ENCODE data around the gene SLC12A3. TPM values are rescaled to one million over a fixed set of nuclear protein-coding genes. Genes with fewer than 3 reads are reported as not detected.

The SLC12A3 gene
- total RNA-seq, 1 donor from 2014 or later: not detected

DNA sequence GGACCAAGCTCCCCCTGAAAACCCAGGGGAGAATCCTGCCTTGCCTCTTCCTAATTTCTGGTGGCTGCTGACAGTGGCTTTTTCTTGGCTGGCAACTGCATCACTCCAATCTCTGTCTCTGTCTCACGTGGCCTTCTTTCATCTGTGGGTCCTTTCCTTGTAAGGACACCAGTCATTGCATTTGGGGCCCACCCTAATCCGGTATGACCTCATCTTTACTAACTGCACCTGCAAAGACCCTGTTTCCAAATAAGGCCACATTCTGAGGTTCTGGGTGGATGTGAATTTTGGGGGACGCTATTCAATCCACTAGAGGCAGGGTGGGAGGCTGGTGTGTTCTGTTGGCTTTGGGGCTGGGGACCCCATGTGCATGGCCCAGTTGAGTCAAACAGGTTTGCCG is 11.0 kb downstream of the SLC12A3 start:
- TF ChIP-seq, protein P1, sequence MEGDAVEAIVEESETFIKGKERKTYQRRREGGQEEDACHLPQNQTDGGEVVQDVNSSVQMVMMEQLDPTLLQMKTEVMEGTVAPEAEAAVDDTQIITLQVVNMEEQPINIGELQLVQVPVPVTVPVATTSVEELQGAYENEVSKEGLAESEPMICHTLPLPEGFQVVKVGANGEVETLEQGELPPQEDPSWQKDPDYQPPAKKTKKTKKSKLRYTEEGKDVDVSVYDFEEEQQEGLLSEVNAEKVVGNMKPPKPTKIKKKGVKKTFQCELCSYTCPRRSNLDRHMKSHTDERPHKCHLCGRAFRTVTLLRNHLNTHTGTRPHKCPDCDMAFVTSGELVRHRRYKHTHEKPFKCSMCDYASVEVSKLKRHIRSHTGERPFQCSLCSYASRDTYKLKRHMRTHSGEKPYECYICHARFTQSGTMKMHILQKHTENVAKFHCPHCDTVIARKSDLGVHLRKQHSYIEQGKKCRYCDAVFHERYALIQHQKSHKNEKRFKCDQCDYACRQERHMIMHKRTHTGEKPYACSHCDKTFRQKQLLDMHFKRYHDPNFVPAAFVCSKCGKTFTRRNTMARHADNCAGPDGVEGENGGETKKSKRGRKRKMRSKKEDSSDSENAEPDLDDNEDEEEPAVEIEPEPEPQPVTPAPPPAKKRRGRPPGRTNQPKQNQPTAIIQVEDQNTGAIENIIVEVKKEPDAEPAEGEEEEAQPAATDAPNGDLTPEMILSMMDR (IDR thresholded peaks at IDR 0.05; ENCODE audit: unreplicated experiment): no peak
- DNase-seq (ENCODE audit: low spot score, unreplicated experiment): no peak
- no peaks in the 10 kb centered on the region for H3K9me3 Mint-ChIP-seq (ENCODE audit: low read depth)
- H3K27ac Mint-ChIP-seq: no peak overlapping the region
- no peaks in the 10 kb centered on the region for H3K36me3 Mint-ChIP-seq (ENCODE audit: insufficient read depth)
- no peak overlapping the region for H3K4me3 Mint-ChIP-seq (ENCODE audit: low read depth)
- no peaks in the 10 kb centered on the region for H3K27me3 Mint-ChIP-seq
- no peaks in the 10 kb centered on the region for H3K4me1 Mint-ChIP-seq (ENCODE audit: low read depth)

DNA sequence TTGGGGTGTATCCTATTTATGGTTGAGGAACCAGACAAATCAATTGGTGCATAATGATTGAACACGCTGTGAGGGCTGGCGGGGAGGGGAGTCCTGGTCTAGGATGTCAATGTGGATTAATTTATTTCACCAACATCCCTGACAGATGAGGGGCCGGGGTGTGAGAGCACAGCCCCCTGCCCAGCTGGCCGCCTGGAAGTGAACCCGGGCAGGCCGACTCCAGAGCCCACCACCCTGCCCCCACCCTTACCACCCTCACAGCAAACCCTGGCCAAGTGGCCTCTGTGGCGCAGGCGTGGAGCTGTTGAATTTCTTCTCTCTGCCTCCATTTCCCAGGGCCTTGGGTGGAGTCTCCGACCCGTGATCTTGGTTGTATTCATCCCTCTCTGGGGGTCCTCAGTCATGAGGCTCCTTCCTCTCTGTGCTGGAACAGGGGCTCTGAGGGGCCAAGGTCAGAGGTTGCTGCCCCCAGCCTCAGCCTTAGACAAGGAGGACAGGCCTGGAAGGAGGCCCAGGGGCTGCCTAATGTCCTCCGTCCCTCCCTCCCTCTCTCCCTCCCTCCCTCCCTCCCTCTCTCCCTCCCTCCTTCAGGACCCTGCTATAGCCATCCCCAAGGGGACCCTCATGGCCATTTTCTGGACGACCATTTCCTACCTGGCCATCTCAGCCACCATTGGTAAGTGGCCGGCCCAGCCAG is 12.6 kb downstream of the SLC12A3 start:
- TF ChIP-seq, protein P1 (IDR thresholded peaks at IDR 0.05; ENCODE audit: unreplicated experiment): no peak
- Mint-ChIP-seq H3K27ac (no peak overlapping the region), H3K27me3 (no peaks in the 10 kb centered on the region), H3K4me3 (ENCODE audit: low read depth) (no peak overlapping the region), H3K9me3 (ENCODE audit: low read depth) (no peaks in the 10 kb centered on the region), H3K36me3 (ENCODE audit: insufficient read depth) (no peaks in the 10 kb centered on the region), H3K4me1 (ENCODE audit: low read depth) (no peaks in the 10 kb centered on the region)
- DNase-seq (ENCODE audit: low spot score, unreplicated experiment): no peak

- H3K36me3 Mint-ChIP-seq (ENCODE audit: insufficient read depth): no peaks in the 10 kb centered on the region
- H3K4me3 Mint-ChIP-seq (ENCODE audit: low read depth): no peak overlapping the region
- H3K27me3 Mint-ChIP-seq: no peaks in the 10 kb centered on the region
- no peak for DNase-seq (ENCODE audit: low spot score, unreplicated experiment)
- TF ChIP-seq, protein P1 (IDR thresholded peaks at IDR 0.05; ENCODE audit: unreplicated experiment): no peak
- H3K4me1 Mint-ChIP-seq (ENCODE audit: low read depth): no peaks in the 10 kb centered on the region
- no peak overlapping the region for H3K27ac Mint-ChIP-seq
- H3K9me3 Mint-ChIP-seq (ENCODE audit: low read depth): no peaks in the 10 kb centered on the region
Measured at GRCh38 chr16:56878282-56878854, 13.4 kb downstream of the SLC12A3 start.

DNA sequence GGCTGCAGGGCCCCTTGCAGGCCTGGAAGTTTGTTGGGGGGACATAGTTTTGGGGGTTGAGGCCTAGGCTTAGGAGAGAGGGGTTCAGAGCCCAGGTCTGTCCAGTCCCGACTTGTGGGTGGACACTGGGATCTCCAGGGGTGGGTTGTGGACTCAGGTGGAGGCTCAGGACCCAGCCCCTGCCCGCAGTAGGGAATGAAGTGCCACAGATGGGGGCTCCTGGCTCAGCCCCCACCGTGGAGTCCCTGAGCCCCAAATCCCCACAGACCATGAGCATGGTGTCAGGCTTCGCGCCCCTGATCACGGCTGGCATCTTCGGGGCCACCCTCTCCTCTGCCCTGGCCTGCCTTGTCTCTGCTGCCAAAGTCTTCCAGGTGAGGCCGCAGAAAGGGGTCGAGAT is 14.3 kb downstream of the SLC12A3 start:
- no peak for DNase-seq (ENCODE audit: low spot score, unreplicated experiment)
- TF ChIP-seq, protein P1 (IDR thresholded peaks at IDR 0.05; ENCODE audit: unreplicated experiment): no peak
- Mint-ChIP-seq H3K9me3 (ENCODE audit: low read depth) (no peaks in the 10 kb centered on the region), H3K36me3 (ENCODE audit: insufficient read depth) (no peaks in the 10 kb centered on the region), H3K27me3 (no peaks in the 10 kb centered on the region), H3K4me1 (ENCODE audit: low read depth) (no peaks in the 10 kb centered on the region), H3K27ac (no peak overlapping the region), H3K4me3 (ENCODE audit: low read depth) (no peak overlapping the region)

GRCh38 chr16:56880176-56880575 is 15.2 kb downstream of the SLC12A3 start:
- TF ChIP-seq, protein P1 (IDR thresholded peaks at IDR 0.05; ENCODE audit: unreplicated experiment): no peak
- Mint-ChIP-seq H3K4me1 (ENCODE audit: low read depth) (no peaks in the 10 kb centered on the region), H3K36me3 (ENCODE audit: insufficient read depth) (no peaks in the 10 kb centered on the region), H3K4me3 (ENCODE audit: low read depth) (no peak overlapping the region), H3K9me3 (ENCODE audit: low read depth) (no peaks in the 10 kb centered on the region), H3K27me3 (no peaks in the 10 kb centered on the region), H3K27ac (no peak overlapping the region)
- DNase-seq (ENCODE audit: low spot score, unreplicated experiment): no peak
